ENCODE measurements around the gene STAC3.

The STAC3 gene

GRCh38 chr12:57213763-57214397, 37.1 kb downstream of the STAC3 start:
- peak overlapping the region; percentile 33; the same call in 1 of the 2 replicates for H3K4me2 ChIP-seq (ENCODE audit: low read depth, low read length)
- no peaks in the 10 kb centered on the region for H3K79me2 ChIP-seq (ENCODE audit: low read length)
- peaks cover 17% of the 10 kb centered on the region for H3K4me1 ChIP-seq (ENCODE audit: low read length)
- H3K9me2 ChIP-seq (replicated peaks; ENCODE audit: insufficient read depth, low read length) = no peaks in the 10 kb centered on the region
- peaks cover 92% of the 10 kb centered on the region for H3K27me3 ChIP-seq (replicated peaks; ENCODE audit: insufficient read depth, low read length)
- no peak overlapping the region for H3K9ac ChIP-seq (ENCODE audit: low read length)
- peaks cover 10% of the 10 kb centered on the region for H3F3A ChIP-seq (ENCODE audit: insufficient read depth, low read length)
- no peak for TF ChIP-seq EZH2phosphoT487 (IDR thresholded peaks at IDR 0.05; ENCODE audit: low read length)
- no peak for TF ChIP-seq EZH2 (optimal IDR thresholded peaks at IDR 0.05; ENCODE audit: low read depth, low read length)
- no peak for TF ChIP-seq CTCF (IDR thresholded peaks at IDR 0.05; ENCODE audit: low read length)
- no peak overlapping the region for H3K27ac ChIP-seq (ENCODE audit: low read length)
- no peaks in the 10 kb centered on the region for H3K36me3 ChIP-seq (replicated peaks; ENCODE audit: insufficient read depth, low read length)
- H3K4me3 ChIP-seq (ENCODE audit: low read length) = no peak overlapping the region
- no peak for DNase-seq
- no peak overlapping the region for H2AFZ ChIP-seq (ENCODE audit: low read length)
- 0 out of 2 replicates have a peak, but pooled peaks cover 4% of the 10 kb centered on the region for H4K20me1 ChIP-seq (ENCODE audit: insufficient read depth, low read length)
- H3K9me3 ChIP-seq (replicated peaks; ENCODE audit: insufficient read depth, low read length) = no peaks in the 10 kb centered on the region

- Histone ChIP-seq H3K36me3 (replicated peaks; ENCODE audit: insufficient read depth, low read length) (no peaks in the 10 kb centered on the region), H3K9me3 (replicated peaks; ENCODE audit: insufficient read depth, low read length) (no peaks in the 10 kb centered on the region), H3K4me3 (ENCODE audit: low read length) (no peak overlapping the region), H3K79me2 (ENCODE audit: low read length) (no peaks in the 10 kb centered on the region), H3K4me1 (ENCODE audit: low read length) (peaks cover 17% of the 10 kb centered on the region), H3K27ac (ENCODE audit: low read length) (no peak overlapping the region), H3F3A (ENCODE audit: insufficient read depth, low read length) (peaks cover 10% of the 10 kb centered on the region), H3K9ac (ENCODE audit: low read length) (no peak overlapping the region), H3K27me3 (replicated peaks; ENCODE audit: insufficient read depth, low read length) (peaks cover 92% of the 10 kb centered on the region), H2AFZ (ENCODE audit: low read length) (no peak overlapping the region), H3K4me2 (ENCODE audit: low read depth, low read length) (peak overlapping the region; percentile 33; the same call in 1 of the 2 replicates), H4K20me1 (ENCODE audit: insufficient read depth, low read length) (0 out of 2 replicates have a peak, but pooled peaks cover 4% of the 10 kb centered on the region), H3K9me2 (replicated peaks; ENCODE audit: insufficient read depth, low read length) (no peaks in the 10 kb centered on the region)
- TF ChIP-seq CTCF (IDR thresholded peaks at IDR 0.05; ENCODE audit: low read length) = peak; percentile 81
- TF ChIP-seq EZH2phosphoT487 (IDR thresholded peaks at IDR 0.05; ENCODE audit: low read length) = no peak
- peak; percentile 68 for DNase-seq
Measured at GRCh38 chr12:57213058-57213715, 37.8 kb downstream of the STAC3 start.

- Histone ChIP-seq H4K20me1 (ENCODE audit: insufficient read depth, low read length) (0 out of 2 replicates have a peak, but pooled peaks cover 4% of the 10 kb centered on the region), H3K9me3 (replicated peaks; ENCODE audit: insufficient read depth, low read length) (no peaks in the 10 kb centered on the region), H3K79me2 (ENCODE audit: low read length) (no peaks in the 10 kb centered on the region), H3K4me1 (ENCODE audit: low read length) (peaks cover 17% of the 10 kb centered on the region), H3K27me3 (replicated peaks; ENCODE audit: insufficient read depth, low read length) (peaks cover 92% of the 10 kb centered on the region), H3F3A (ENCODE audit: insufficient read depth, low read length) (peaks cover 10% of the 10 kb centered on the region), H3K4me3 (ENCODE audit: low read length) (no peak overlapping the region), H3K9me2 (replicated peaks; ENCODE audit: insufficient read depth, low read length) (no peaks in the 10 kb centered on the region), H3K36me3 (replicated peaks; ENCODE audit: insufficient read depth, low read length) (no peaks in the 10 kb centered on the region), H2AFZ (ENCODE audit: low read length) (no peak overlapping the region), H3K27ac (ENCODE audit: low read length) (no peak overlapping the region), H3K9ac (ENCODE audit: low read length) (no peak overlapping the region), H3K4me2 (ENCODE audit: low read depth, low read length) (no peak overlapping the region)
- no peak for DNase-seq
- TF ChIP-seq CTCF (IDR thresholded peaks at IDR 0.05; ENCODE audit: low read length) (no peak), EZH2phosphoT487 (IDR thresholded peaks at IDR 0.05; ENCODE audit: low read length) (no peak), EZH2 (optimal IDR thresholded peaks at IDR 0.05; ENCODE audit: low read depth, low read length) (no peak)
Measured at GRCh38 chr12:57212701-57213057, 38.3 kb downstream of the STAC3 start.

All from MM.1S (cell line).